ENCODE results near the gene MORF4L2.

Gene MORF4L2, protein sequence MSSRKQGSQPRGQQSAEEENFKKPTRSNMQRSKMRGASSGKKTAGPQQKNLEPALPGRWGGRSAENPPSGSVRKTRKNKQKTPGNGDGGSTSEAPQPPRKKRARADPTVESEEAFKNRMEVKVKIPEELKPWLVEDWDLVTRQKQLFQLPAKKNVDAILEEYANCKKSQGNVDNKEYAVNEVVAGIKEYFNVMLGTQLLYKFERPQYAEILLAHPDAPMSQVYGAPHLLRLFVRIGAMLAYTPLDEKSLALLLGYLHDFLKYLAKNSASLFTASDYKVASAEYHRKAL

GRCh38 chrX:103686199-103687072 is at the start of gene MORF4L2:
Gene MORF4L2 (minus strand): TSS chrX:103686699. CDS start chrX:103677027, 9,672 bp downstream.
- peak; percentile 98 for DNase-seq (ENCODE audit: low spot score)

GRCh38 chrX:103734125-103734760 is 47.7 kb upstream of the MORF4L2 start:
- no peak for DNase-seq (ENCODE audit: low spot score)

GRCh38 chrX:103733017-103733416 is 46.5 kb upstream of the MORF4L2 start:
- DNase-seq (ENCODE audit: low spot score) = no peak

- DNase-seq (ENCODE audit: low spot score) = peak; percentile 14
Observed at GRCh38 chrX:103730796-103731493, 44.4 kb upstream of the MORF4L2 start.

DNA sequence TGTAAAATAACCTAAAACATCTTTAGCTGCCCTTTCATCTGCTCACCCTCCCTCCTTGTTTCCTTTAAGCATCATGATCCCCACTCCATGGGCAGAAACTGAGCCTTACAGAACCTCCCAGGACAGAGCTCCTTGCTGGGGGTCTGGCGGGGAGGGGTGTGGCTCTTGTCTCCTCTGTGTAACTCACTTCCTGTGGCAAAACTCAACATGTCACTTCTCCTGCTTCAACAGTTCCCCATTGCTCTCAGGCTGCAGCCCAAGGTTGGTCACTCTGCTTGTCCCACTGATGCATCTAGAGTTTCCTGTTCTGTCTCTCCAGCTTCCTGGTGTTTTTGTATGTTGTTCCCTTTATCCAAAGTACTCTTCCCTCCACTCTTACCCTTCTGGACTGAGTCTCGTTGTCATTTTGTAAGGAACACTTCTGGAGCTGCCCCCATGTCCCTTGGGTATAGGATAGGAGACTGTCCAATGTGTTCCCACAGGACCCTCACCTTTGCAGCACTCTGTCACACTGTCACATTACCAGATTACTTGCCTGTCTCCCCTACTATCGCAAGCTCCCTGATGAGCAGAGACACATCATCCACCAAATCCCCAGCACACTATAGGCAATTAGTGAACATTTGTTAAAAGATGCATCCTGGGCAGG is 43.8 kb upstream of the MORF4L2 start:
- no peak for DNase-seq (ENCODE audit: low spot score)

GRCh38 chrX:103729015-103729414 is 42.5 kb upstream of the MORF4L2 start:
- DNase-seq (ENCODE audit: low spot score) = no peak

GRCh38 chrX:103727115-103727514 is 40.6 kb upstream of the MORF4L2 start:
- DNase-seq (ENCODE audit: low spot score) = no peak

DNA sequence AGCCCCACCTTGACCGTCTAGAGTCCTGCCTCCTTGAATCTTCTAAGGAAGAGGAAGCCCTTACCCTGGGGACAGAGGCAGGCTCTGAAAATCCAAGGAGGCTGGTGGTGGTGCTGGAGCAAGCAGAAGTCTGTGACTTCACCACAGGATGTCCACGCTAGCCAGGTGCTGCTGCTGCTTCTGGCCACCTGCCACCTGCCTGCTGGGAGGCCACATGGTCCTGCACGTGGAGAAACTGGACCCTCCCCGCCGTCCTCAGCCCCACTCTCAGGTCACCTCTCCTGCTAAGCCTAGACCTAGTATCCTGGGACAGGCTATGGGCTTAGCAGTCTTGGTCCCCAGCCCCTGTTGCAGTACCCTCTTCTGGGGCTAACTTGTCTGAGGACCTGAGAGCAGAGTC is 40.0 kb upstream of the MORF4L2 start:
- DNase-seq (ENCODE audit: low spot score) = no peak

DNA sequence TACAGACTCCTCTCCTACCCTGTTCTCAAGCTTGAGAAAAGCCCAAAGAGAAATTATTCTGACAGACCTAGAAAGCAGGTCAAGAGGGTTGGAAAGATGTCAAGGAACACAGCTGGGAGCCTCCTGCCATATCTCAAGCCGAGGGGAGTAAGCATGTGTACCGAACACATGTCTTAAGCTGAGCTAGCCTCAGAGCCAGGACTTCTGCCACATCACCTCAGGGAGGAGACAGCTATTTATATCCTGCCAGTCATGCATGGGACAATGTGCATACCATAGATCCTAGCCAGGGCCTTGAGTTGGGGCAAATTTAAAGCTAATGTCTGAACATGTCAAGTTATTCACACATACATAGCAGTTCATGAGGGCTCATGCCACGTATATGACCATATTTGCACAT is 36.0 kb upstream of the MORF4L2 start:
- DNase-seq (ENCODE audit: low spot score) = no peak

- no peak for DNase-seq (ENCODE audit: low spot score)
Observed at GRCh38 chrX:103718120-103718519, 31.6 kb upstream of the MORF4L2 start.

- no peak for DNase-seq (ENCODE audit: low spot score)
Observed at GRCh38 chrX:103716962-103717361, 30.5 kb upstream of the MORF4L2 start.

GRCh38 chrX:103710609-103711008 is 24.1 kb upstream of the MORF4L2 start, which contains the start of gene TMEM31:
Gene TMEM31 (plus strand): TSS chrX:103710909. CDS start chrX:103712259, 1,350 bp downstream.
- no peak for DNase-seq (ENCODE audit: low spot score)

DNA sequence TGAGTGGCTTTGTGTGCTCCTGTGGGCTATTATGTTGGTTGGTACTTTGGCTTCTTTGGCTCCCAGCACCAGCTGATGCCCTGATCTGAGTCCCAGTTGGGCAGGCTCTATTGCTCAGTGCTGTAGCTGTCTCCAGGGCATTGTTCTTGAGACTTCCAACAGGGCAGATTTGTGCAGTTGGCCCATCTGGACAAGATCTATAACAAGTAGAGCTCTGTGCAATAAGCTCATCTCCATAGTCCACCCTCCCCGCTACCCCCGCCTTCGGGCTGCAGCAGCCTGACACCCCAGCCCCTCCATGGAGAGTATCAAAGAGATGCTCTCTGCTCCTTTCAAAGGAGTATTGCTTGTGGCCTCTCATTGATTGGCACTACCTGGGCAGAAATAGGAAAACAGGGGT is 18.4 kb upstream of the MORF4L2 start:
- DNase-seq (ENCODE audit: low spot score) = no peak

DNA sequence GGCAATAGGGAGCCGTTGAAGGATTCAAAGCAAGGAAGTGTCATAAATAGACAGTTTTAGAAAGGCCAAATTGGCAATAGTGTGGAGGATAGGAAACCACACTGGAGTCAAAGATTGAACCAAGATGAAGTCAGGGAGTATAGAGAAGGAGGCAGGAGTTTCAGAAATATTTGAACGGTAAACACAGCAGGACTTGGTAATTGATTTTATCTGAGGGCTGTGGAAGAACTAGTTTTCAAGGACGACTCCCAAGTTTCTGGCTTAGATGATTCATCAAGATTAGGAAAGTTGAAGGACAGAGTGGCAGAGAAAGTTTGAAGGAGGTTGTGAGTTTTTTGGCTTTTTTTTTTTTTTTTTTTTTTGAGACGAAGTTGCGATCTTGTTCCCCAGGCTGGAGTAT is 12.7 kb upstream of the MORF4L2 start:
- no peak for DNase-seq (ENCODE audit: low spot score)

DNA sequence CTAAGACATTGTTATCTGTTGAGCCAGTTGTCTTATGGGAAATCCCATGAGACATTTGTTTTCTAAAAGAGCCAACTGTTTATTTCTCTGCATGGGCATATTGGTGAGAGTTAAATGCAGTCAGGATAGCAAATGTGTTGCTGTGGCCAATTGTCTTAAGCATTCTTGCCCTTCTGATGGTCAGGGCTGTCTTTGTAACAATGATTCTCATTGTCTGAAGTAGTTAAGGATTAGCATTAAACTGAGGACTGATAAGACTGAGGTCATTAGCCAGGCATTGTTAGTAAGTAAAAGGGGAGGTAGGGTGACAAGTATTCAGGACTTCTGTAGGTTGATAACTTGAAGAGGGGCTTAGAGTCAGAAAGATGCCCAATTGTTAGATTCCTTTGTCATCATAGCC is 11.2 kb upstream of the MORF4L2 start:
- DNase-seq (ENCODE audit: low spot score) = no peak

GRCh38 chrX:103691059-103691458 is 4.6 kb upstream of the MORF4L2 start:
- no peak for DNase-seq (ENCODE audit: low spot score)

GRCh38 chrX:103688946-103689345 is 2.4 kb upstream of the MORF4L2 start:
- peak; percentile 75 for DNase-seq (ENCODE audit: low spot score)

DNA sequence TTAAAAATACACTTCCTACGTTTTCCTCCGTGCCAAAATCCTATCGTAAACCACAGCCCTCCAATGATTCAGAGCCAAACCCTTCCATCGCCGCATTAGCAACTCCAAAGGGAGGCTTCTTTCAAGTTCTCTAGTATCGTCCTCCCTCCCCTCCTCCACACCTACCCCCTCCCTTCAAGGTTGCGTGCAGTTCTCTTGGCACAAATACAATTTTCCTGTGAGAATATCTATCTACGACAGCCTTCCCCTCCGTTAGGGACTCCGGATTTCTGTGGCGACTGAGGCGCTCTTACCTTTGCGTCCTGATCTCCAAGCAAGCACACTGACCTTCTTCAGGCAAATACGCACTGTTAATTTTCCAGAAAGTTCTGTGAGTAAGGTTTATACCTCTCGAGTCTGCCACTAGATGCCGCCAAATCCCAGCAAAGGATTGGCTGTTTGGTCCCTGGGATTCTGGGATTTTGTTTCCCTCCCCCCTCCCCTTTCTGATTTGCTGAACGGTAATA is 1.2 kb upstream of the MORF4L2 start:
- peak; percentile 84 for DNase-seq (ENCODE audit: low spot score)

- DNase-seq (ENCODE audit: low spot score) = peak; percentile 79
Observed at GRCh38 chrX:103687073-103687695, 685 bp upstream of the MORF4L2 start.

GRCh38 chrX:103685396-103685795 is 1.1 kb downstream of the MORF4L2 start:
- peak; percentile 9 for DNase-seq (ENCODE audit: low spot score)

- no peak for DNase-seq (ENCODE audit: low spot score)
Observed at GRCh38 chrX:103681443-103681842, 5.1 kb downstream of the MORF4L2 start.

All from RKO (cell line).